HPDE6-E6E7 (cell line): ENCODE measurements around the gene APOBEC2.
A peak's percentile ranks its signal among the peaks of the same experiment; 100 is the strongest.

Experiments used
- DNase-seq: peaks from one replicate; pipeline ENCODE4 v3.0.0; 2011; ENCODE audit warnings: missing footprints; ENCODE audit errors: extremely low spot score

The APOBEC2 gene

DNA sequence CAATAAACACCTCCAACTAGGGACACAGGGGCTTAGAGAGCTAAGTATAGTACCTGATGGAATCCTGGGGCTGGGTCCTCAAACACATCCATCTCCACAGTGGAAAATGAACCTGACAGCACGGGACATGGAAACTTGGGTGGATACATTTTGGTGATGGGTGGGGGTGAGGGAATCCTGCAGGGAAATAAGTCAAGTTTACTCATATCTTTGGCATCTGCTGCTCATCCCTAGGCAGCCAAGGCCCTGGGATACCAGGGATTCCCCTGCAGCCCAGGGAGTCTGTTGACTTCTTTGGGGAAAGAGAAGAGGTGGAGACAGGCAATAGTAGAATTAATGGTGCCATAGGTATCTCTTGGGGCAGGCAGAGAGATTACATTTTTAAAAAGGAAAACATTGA is 6.6 kb downstream of the APOBEC2 start:
- DNase-seq: no peak

GRCh38 chr6:41061196-41061726 is 8.3 kb downstream of the APOBEC2 start:
- DNase-seq: no peak

- no peak for DNase-seq
Observed at GRCh38 chr6:41062056-41062455, 9.1 kb downstream of the APOBEC2 start.

- DNase-seq: no peak
Observed at GRCh38 chr6:41063884-41064285, 10.9 kb downstream of the APOBEC2 start.

DNA sequence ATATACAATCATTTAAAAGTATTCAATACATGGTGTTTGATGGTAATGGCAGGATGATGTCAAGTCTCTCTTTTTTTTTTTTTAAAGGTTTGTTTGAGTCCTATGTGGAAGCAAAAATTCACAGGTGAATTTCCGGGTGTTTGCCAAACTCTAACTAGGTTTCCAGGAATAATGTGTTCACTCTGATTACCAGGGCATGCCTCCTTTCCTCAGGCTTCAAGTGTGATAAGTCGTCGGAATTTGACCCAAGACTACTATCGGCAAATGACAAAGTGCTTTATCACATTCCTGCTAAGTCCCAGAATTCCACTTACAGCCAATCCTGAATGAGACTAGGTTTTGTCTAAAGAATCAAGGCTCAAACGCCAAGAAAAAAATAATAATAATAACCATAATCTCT is 11.8 kb downstream of the APOBEC2 start:
- DNase-seq: no peak

GRCh38 chr6:41065550-41066026 is 12.6 kb downstream of the APOBEC2 start:
- DNase-seq: no peak

DNA sequence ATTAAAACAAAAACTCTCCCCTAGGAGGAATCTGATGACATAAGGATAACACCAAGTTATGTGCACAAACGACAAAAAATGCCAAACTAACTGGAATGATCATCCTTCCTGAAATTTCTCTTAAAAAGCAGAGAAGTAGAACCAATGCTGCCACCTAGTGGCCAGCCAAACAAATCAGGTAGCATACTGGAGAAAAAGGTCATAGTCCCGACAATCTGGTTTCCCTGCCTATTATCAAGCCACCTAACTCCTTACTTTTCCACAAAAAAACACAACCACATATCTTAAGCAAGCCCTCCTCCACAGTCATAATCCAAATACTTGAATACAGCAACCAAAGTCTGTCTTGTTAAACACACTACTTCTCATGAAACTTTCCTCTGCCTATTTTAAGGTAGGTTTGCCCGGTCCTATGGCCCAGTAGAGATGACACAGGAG is 13.9 kb downstream of the APOBEC2 start:
- no peak for DNase-seq

- no peak for DNase-seq
Observed at GRCh38 chr6:41071501-41071922, 18.5 kb downstream of the APOBEC2 start.

GRCh38 chr6:41071923-41072835 is 19.2 kb downstream of the APOBEC2 start, which contains the start of gene OARD1:
Gene OARD1 (minus strand): TSS chr6:41072356. CDS start chr6:41071634, 722 bp downstream.
- DNase-seq: peak; percentile 89

- DNase-seq: peak; percentile 92
Observed at GRCh38 chr6:41072836-41073202, 19.8 kb downstream of the APOBEC2 start, which contains the start of gene NFYA. Gene NFYA (plus strand): TSS chr6:41072974. CDS start chr6:41079090, 6,116 bp downstream.

GRCh38 chr6:41073203-41073967 is 20.4 kb downstream of the APOBEC2 start:
- DNase-seq: peak; percentile 69

- DNase-seq: no peak
Observed at GRCh38 chr6:41073968-41074691, 21.1 kb downstream of the APOBEC2 start.

GRCh38 chr6:41074692-41075436 is 21.9 kb downstream of the APOBEC2 start:
- no peak for DNase-seq

GRCh38 chr6:41075651-41076626 is 22.9 kb downstream of the APOBEC2 start:
- DNase-seq: no peak

- no peak for DNase-seq
Observed at GRCh38 chr6:41077536-41077935, 24.5 kb downstream of the APOBEC2 start.

DNA sequence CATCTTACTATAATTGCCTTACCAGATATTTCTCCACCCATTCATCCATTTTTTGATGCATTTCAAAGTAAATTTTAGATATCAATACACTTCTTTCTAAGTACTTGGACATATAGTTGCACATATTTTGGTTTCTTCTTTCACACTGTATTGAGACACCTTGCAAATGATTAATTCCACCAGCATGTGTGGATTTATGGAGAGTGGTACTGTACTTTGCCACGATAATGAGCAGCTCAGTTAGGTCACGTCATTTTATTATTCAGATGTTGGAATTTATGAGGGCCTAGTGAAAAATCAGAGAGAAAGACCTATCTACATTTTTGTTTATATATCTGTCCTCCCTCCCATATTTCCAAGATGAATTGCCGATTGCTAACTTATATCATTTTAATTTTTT is 25.1 kb downstream of the APOBEC2 start:
- DNase-seq: no peak

- DNase-seq: no peak
Observed at GRCh38 chr6:41079080-41079479, 26.1 kb downstream of the APOBEC2 start.

GRCh38 chr6:41080621-41081020 is 27.6 kb downstream of the APOBEC2 start:
- DNase-seq: no peak

DNA sequence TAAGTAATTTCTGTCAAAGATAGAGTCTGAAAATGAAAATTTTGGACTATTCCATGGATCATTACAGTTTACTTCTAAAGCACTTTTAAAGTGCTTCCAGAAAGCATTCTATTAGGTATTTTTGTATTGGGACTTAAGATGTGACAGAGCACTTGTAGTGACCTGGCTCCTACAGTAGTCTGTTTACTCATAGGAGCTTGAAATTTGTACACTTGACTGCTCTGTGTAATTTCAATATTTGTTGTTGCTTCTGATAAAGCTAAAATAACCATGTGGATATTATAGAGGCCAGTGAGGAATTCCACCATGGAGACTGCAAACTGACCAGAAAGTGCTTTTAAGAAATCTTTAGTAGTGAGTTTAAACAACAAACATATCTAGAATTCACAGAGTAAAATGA is 30.1 kb downstream of the APOBEC2 start:
- DNase-seq: no peak

DNA sequence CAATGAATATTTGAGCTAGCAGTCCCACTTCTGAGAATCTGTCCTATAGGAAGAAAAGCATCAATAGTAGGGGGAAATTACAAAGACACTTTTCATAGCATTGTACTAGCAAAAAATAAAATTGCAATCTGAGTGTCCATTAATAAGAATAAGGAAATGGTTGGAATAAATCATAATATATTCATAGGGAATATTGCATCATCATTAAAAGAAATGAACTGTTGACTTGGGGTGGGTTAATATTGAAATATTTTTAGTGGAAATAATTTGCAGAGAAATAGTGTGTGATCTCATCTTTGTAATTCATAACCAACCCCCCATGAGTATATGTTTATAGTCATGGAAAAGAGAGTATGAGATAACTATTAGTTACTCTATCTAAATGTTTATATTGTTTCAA is 32.2 kb downstream of the APOBEC2 start:
- DNase-seq: no peak
